Measurements from ENCODE around the gene EZH1. TPM values are rescaled to one million over a fixed set of nuclear protein-coding genes. Genes with fewer than 3 reads are reported as not detected.
A peak's percentile ranks its signal among the peaks of the same experiment; 100 is the strongest.
"Not testable (repeated sequence)": the region's sequence is repeated elsewhere in the genome, so short reads cannot be mapped to it uniquely, and the experiment has no call there.

EZH1 gene
- total RNA-seq, 4 donors from 2014 or later = 73.8 to 128 (median 109) TPM

DNA sequence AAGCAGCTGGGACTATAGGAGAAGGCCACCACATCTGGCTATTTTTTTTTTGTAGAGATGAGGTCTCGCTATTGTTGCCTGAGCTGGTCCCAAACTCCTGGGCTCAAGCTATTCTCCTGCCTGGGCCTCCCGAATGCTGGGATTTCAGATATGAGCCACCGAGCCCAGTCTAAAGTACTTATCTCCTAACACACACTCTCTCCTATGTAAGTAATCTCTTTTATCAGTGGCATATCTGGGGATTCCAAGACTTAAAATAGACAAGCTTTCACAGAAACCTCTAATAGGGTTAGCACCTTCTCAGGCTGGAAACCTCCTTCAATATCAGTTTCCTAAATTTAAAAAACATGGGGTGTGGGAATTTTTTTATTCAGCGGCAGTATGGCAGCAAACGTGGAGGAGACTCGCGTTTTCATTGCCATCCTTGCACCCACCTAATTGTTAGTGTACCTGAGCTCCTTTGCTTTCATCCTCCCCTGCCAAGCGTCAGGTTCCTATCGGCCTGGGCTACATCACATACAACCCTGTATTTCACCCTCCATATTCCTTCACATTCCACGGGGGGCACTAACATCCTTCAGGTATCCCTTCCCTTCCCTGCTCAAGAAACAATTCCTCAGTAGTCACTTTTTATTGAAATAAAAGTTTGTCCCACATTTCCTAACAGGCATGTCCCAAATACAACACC lies 1.1 kb downstream of the EZH1 start:
- no peak for DNase-seq (ENCODE audit: low spot score in 2 of 2)
- H3K9me3 ChIP-seq = no peaks in the 10 kb centered on the region
- peak overlapping the region; percentile 95 to 100 (median 98) for H3K27ac ChIP-seq
- peaks cover 0 to 64% (median 20%) of the 10 kb centered on the region in 4 donors for H3K4me1 ChIP-seq
- no peaks in the 10 kb centered on the region for H3K36me3 ChIP-seq
- no peaks in the 10 kb centered on the region for H3K27me3 ChIP-seq
- TF ChIP-seq EP300 (IDR thresholded peaks at IDR 0.05) (no peak), CTCF (IDR thresholded peaks at IDR 0.05) (peak in 2 of 5 experiments; percentile 15 to 28), POLR2A (IDR thresholded peaks at IDR 0.05) (no peak)
- WGBS, 2 donors = 44 to 53% methylated on average over 10 of the region's 10 CpGs
- peak overlapping the region; percentile 65 to 96 (median 78) for H3K4me3 ChIP-seq

DNA sequence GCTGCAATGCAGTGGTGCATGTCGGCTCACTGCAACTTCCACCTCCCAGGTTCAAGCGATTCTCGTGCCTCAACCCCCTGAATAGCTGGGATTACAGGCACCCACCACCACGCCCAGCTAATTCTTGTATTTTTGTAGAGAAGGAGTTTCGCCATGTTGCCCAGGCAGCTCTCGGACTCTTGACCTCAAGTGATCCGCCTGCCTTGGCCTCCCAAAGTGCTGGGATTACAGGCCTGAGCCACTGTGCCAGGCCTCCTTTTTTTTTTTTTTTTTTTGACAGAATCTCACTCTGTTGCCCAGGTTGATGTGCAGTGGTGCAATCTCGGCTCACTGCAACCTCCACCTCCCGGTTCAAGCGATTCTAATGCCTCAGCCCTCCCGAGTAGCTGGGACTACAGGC lies 1.9 kb downstream of the EZH1 start:
- not testable (repeated sequence) for H3K4me3 ChIP-seq; H3K9me3 ChIP-seq; H3K27me3 ChIP-seq; H3K36me3 ChIP-seq; DNase-seq (ENCODE audit: low spot score in 2 of 2)
- Histone ChIP-seq H3K27ac (peak overlapping the region in 1 of 4 donors; percentile 98), H3K4me1 (peaks cover 0 to 56% (median 18%) of the 10 kb centered on the region in 4 donors)
- 89 to 90% methylated on average over 11 of the region's 11 CpGs for WGBS, 2 donors

DNA sequence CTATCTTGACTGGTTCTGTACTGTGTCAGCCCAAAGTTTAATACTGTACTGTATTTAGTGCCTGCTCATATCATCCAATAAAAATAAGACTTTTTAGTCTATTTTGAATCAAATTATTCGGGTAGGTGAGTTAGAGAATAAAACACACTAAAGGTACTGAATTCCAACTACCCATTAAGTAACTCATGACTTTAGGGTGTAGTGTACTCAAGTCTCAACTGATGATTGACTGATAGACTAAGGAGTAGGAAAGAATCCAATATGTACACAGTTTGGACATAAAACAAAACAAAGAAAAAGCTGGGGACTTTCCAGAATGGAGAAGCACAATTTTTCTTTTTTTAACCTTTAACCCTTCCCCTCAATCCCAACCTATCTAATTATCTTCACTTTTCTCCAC lies 4.1 kb downstream of the EZH1 start:
- peak overlapping the region in 1 of 4 donors; percentile 30 for H3K27ac ChIP-seq

GRCh38 chr17:42725143-42725542 lies 19.7 kb downstream of the EZH1 start:
- H3K36me3 ChIP-seq = peaks cover 0 to 100% (median 50%) of the 10 kb centered on the region in 3 donors
- H3K4me3 ChIP-seq = no peak overlapping the region
- DNase-seq (ENCODE audit: low spot score in 2 of 2) = no peak
- WGBS, 2 donors = 92 to 95% methylated on average over 6 of the region's 6 CpGs
- no peak for TF ChIP-seq POLR2A (IDR thresholded peaks at IDR 0.05)
- no peak for TF ChIP-seq EP300 (IDR thresholded peaks at IDR 0.05)
- no peak for TF ChIP-seq CTCF (IDR thresholded peaks at IDR 0.05)
- H3K27me3 ChIP-seq = no peaks in the 10 kb centered on the region
- no peaks in the 10 kb centered on the region for H3K9me3 ChIP-seq
- H3K4me1 ChIP-seq = peaks cover 0 to 6% (median 0%) of the 10 kb centered on the region in 4 donors
- H3K27ac ChIP-seq = no peak overlapping the region

More for the DNA sequence above, 4.1 kb downstream of the EZH1 start:
- Histone ChIP-seq H3K27me3 (no peaks in the 10 kb centered on the region), H3K4me3 (no peak overlapping the region), H3K36me3 (peaks cover 0 to 5% (median 0%) of the 10 kb centered on the region in 3 donors), H3K9me3 (no peaks in the 10 kb centered on the region), H3K4me1 (peaks cover 0 to 59% (median 17%) of the 10 kb centered on the region in 4 donors)
- no peak for TF ChIP-seq EP300 (IDR thresholded peaks at IDR 0.05)
- TF ChIP-seq POLR2A (IDR thresholded peaks at IDR 0.05) = no peak
- TF ChIP-seq CTCF (IDR thresholded peaks at IDR 0.05) = no peak
- DNase-seq (ENCODE audit: low spot score in 2 of 2) = no peak
- WGBS, 2 donors = 83% methylated on average over 1 of the region's 1 CpG

GRCh38 chr17:42723636-42724035 lies 21.2 kb downstream of the EZH1 start:
- Histone ChIP-seq H3K27ac (no peak overlapping the region), H3K27me3 (no peaks in the 10 kb centered on the region), H3K4me3 (no peak overlapping the region), H3K9me3 (no peaks in the 10 kb centered on the region), H3K4me1 (peaks cover 0 to 6% (median 0%) of the 10 kb centered on the region in 4 donors), H3K36me3 (peaks cover 3 to 100% (median 47%) of the 10 kb centered on the region in 3 donors)
- TF ChIP-seq EP300 (IDR thresholded peaks at IDR 0.05) (no peak), POLR2A (IDR thresholded peaks at IDR 0.05) (no peak), CTCF (IDR thresholded peaks at IDR 0.05) (no peak)
- no peak for DNase-seq (ENCODE audit: low spot score in 2 of 2)
- WGBS, 2 donors = 82 to 86% methylated on average over 3 of the region's 3 CpGs
